DND-41 (cell line): ENCODE results near the gene PANK1.
"Not testable (repeated sequence)": the region's sequence is repeated elsewhere in the genome, so short reads cannot be mapped to it uniquely, and the experiment has no call there.

ENCODE experiments used
- ATAC-seq: fragments of 200-7000 bp; cut with Tn5 transposase; 3 replicates; pipeline ENCODE4 v1.9.1; 2021; ENCODE audit warnings: low read depth; ENCODE audit not compliant: insufficient read depth
- DNase-seq: peaks from one replicate; pipeline ENCODE4 v3.0.0-alpha.2; 2020
- H2AFZ ChIP-seq: 2 replicates; pipeline ENCODE4 v1.6.0; 2012; ENCODE audit warnings: low read depth, low read length
- H3K27ac ChIP-seq: 2 replicates; pipeline ENCODE4 v1.5.1; 2012; ENCODE audit warnings: low read length, inconsistent platforms
- H3K27me3 ChIP-seq: fragments of 200-600 bp; sonication (generic); 2 replicates; pipeline ENCODE4 v1.6.0; 2012; ENCODE audit warnings: low read length, mild to moderate bottlenecking, inconsistent platforms; ENCODE audit not compliant: insufficient read depth, poor library complexity
- H3K36me3 ChIP-seq: 2 replicates; pipeline ENCODE4 v1.5.1; 2012; ENCODE audit warnings: low read length, inconsistent platforms; ENCODE audit not compliant: insufficient read depth
- H3K4me1 ChIP-seq: 2 replicates; pipeline ENCODE4 v1.5.1; 2012; ENCODE audit warnings: mild to moderate bottlenecking, low read length; ENCODE audit not compliant: insufficient read depth
- H3K4me2 ChIP-seq: 2 replicates; pipeline ENCODE4 v1.6.0; 2012; ENCODE audit warnings: mild to moderate bottlenecking, moderate library complexity, low read length, inconsistent platforms; ENCODE audit not compliant: insufficient read depth
- H3K4me3 ChIP-seq, 2 experiments: fragments of 200-600 bp in 1 of 2; shearing (Covaris generic) in 1 of 2; 2 replicates each; pipeline ENCODE4 v1.5.1; 2012 to 2016; ENCODE audit warnings: inconsistent platforms in 2 of 2, low read length in 2 of 2, mild to moderate bottlenecking in 2 of 2, low read depth in 1 of 2, moderate library complexity in 1 of 2
- H3K79me2 ChIP-seq: 2 replicates; pipeline ENCODE4 v1.6.0; 2012; ENCODE audit warnings: low read length, inconsistent platforms; ENCODE audit not compliant: insufficient read depth
- H3K9ac ChIP-seq: 2 replicates; pipeline ENCODE4 v1.6.0; 2012; ENCODE audit warnings: low read depth, mild to moderate bottlenecking, inconsistent platforms, low read length, moderate library complexity
- H3K9me3 ChIP-seq: 2 replicates; pipeline ENCODE4 v1.5.1; 2012; ENCODE audit warnings: low read length, moderate library complexity, mild to moderate bottlenecking, inconsistent platforms; ENCODE audit not compliant: insufficient read depth, severe bottlenecking
- H4K20me1 ChIP-seq: 2 replicates; pipeline ENCODE4 v1.6.0; 2012; ENCODE audit warnings: low read length; ENCODE audit not compliant: insufficient read depth
- CTCF ChIP-seq: IDR thresholded peaks from 2 replicates; pipeline ENCODE4 v1.5.1; 2012; ENCODE audit warnings: borderline replicate concordance, low read length, moderate library complexity, mild to moderate bottlenecking; ENCODE audit not compliant: poor library complexity, severe bottlenecking; ENCODE audit errors: extremely low read depth
- EZH2 ChIP-seq: IDR thresholded peaks from 3 replicates; pipeline ENCODE4 v1.6.1; 2012; ENCODE audit warnings: borderline replicate concordance, low read depth, mild to moderate bottlenecking, moderate library complexity, low read length, inconsistent platforms; ENCODE audit not compliant: severe bottlenecking

The PANK1 gene

DNA sequence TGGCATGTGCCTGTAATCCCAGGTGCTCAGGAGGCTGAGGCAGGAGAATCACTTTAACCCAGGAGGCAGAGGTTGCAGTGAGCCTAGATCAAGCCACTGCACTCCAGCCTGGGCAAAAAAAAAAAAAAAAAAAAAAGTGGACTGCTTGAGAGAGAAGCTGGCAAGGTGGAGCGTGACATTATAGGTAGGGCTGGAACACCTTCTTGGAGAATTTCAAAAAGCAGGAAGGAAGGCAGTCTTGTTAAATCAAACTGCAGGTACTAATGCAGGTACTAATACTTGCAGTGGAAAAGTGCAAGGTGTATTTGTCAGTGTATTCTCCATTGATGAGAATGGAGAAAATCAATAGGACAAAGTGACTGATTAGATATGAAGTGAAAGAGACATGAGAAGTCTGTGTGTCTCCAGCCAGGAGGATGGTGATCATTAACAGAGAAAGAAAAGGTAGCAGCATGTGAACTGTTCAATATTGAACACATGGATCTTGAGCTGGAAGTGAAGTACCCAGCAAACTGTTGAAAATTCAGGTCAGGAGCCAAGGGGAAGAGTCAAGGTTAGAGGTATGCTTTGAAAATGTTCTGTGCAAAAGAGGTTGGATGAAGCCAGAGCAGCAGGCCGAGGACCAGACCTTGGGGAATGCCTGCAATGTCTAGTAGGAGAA, 97.1 kb downstream of the PANK1 start:
- Histone ChIP-seq H3K79me2 (no peaks in the 10 kb centered on the region), H3K4me1 (no peaks in the 10 kb centered on the region), H2AFZ (no peak overlapping the region), H3K27me3 (no peaks in the 10 kb centered on the region), H3K27ac (no peak overlapping the region), H3K4me3 (no peak overlapping the region), H3K9me3 (no peaks in the 10 kb centered on the region), H4K20me1 (no peaks in the 10 kb centered on the region), H3K4me2 (no peak overlapping the region), H3K36me3 (no peaks in the 10 kb centered on the region), H3K9ac (no peak overlapping the region)
- DNase-seq (no peak), ATAC-seq (no peak)
- TF ChIP-seq CTCF (no peak), EZH2 (no peak)

DNA sequence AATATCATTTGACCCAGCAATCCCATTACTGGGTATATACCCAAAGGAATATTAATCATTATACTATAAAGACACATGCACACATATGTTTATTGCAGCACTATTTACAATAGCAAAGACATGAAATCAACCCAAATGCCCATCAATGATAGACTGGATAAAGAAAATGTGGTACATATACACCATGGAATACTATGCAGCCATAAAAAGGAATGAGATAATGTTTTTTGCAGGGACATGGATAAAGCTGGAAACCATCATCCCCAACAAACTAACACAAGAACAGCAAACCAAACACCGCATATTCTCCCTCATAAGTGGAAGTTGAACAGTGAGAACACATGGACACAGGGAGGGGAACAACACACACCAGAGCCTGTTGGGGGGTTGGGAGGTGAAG, 98.4 kb downstream of the PANK1 start:
- not testable (repeated sequence) for H3K36me3 ChIP-seq, H3K4me2 ChIP-seq, DNase-seq, H3K4me1 ChIP-seq, H4K20me1 ChIP-seq, H3K27me3 ChIP-seq, H3K9ac ChIP-seq, H3K79me2 ChIP-seq, H3K9me3 ChIP-seq, H3K4me3 ChIP-seq, H2AFZ ChIP-seq, ATAC-seq, H3K27ac ChIP-seq

GRCh38 chr10:89543841-89544240, 101.2 kb downstream of the PANK1 start:
- Histone ChIP-seq H3K4me2 (no peak overlapping the region), H3K36me3 (no peaks in the 10 kb centered on the region), H3K9ac (no peak overlapping the region), H3K79me2 (no peaks in the 10 kb centered on the region), H3K27me3 (no peaks in the 10 kb centered on the region), H4K20me1 (no peaks in the 10 kb centered on the region), H3K4me1 (no peaks in the 10 kb centered on the region), H3K27ac (no peak overlapping the region), H3K9me3 (no peaks in the 10 kb centered on the region), H3K4me3 (no peak overlapping the region), H2AFZ (no peak overlapping the region)
- no peak for DNase-seq
- ATAC-seq = no peak
- TF ChIP-seq EZH2 (no peak), CTCF (no peak)

DNA sequence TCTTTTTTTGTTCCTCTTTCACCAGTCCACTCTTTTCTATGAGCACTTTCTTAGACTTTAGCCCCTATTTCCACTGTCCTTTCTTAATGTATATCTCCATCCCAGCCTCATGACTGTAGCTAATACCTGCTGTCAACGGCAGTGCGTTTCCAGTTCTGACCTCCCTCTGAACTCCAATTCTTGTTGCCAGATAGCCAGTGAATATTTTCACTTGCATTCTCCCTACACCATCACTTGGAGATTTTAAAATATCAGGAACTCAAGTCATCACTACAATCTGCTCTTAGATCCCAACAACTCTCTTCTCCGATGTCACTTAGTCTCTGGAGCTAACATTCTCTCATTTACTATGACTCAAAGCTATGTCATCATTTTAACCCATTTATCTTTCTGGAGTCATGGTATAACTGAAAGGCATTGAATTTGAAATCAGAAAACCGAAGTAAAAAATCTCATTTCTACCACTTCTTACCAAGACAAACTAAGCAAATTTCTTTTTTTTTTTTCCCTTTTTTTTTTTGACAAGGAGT, 104.6 kb downstream of the PANK1 start:
- H3K9me3 ChIP-seq = no peaks in the 10 kb centered on the region
- H3K27ac ChIP-seq = no peak overlapping the region
- DNase-seq (no peak), ATAC-seq (no peak)
- no peak overlapping the region for H3K4me2 ChIP-seq
- H3K9ac ChIP-seq = no peak overlapping the region
- H3K27me3 ChIP-seq = no peaks in the 10 kb centered on the region
- H2AFZ ChIP-seq = no peak overlapping the region
- no peaks in the 10 kb centered on the region for H3K36me3 ChIP-seq
- no peaks in the 10 kb centered on the region for H3K4me1 ChIP-seq
- no peaks in the 10 kb centered on the region for H4K20me1 ChIP-seq
- TF ChIP-seq CTCF (no peak), EZH2 (no peak)
- no peak overlapping the region for H3K4me3 ChIP-seq
- no peaks in the 10 kb centered on the region for H3K79me2 ChIP-seq
